ENCODE measurements around the gene SORL1.

The SORL1 gene

DNA sequence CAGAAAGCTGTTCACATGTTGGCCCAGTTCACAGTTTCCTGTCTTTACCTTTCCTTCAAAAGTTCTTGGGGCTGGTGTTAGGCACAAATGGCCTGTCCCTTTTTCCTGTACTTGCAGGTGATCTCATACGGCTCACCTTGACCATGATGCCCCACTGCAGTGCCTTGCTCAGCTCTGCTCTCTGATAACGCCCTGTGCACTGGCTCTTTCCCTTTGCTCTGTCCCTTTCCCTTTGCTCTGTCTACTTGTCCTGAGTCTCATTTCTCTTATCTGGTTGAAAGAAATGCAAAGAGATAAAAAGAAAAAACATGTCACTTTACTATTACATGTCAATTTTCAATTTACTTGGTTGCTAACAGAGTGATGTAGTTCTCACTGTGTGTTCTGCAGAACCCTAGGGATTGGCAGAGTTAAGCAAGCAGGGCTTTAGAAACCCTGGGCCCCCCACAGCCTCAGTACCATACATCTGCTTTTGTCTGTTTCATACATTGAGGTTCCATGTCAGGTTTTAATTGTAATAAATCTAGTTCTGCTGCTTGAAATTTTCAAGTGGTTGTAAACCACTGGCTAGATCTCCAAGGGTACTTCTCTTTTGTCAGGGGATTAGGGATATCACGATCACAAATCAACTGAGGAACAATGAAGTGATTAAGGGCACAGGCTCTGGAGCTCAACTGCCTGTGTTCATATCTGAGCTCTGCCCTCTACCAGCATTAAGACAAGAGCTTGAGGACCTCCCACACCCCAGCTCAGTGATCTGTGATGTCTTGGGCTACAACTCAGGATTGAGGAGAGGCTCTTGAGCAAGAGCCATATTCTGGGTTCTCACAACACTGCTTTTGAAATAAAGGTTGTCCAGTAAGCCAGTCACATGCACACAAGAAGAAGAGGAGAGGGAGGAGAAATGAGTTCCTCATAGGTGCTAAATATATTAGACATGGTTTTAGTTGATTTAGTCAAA lies 16.3 kb upstream of the SORL1 start:
- no peaks in the 10 kb centered on the region for H3K4me1 ChIP-seq

DNA sequence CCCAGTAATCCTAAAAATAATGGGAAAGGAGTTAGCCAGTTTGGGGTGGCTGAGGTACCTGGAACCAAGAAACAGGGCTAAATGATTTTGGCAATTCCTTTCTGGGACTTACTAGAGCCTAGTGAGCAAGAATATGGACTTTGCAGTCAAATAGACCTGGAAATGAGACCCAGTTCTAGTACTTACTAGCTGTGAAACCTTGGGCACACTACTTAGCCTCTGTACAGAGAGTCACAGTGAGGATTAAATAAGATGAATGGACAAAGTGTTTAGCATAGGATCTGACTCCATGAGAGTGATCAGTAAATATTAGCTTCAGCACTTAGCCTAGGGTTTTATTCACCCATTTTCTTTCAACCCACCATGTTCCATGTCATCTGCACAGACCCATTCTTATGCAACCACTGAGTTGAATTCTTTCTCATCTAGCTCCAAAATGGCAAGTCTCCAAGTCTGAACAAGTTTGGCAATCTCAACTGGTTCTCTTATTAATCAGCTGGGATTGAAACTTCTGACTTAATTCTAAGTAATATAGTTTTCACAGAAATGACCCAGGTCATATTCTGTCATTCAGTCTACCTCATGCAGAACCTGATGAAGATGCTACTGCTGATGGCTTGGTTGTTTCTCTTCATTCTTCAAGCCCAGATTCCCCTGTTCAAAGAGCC lies 15.0 kb upstream of the SORL1 start:
- no peaks in the 10 kb centered on the region for H3K4me1 ChIP-seq

More for the DNA sequence above, 16.3 kb upstream of the SORL1 start:
- Histone ChIP-seq H2AFZ (no peak overlapping the region), H3K9me3 (ENCODE audit: control insufficient read depth, low read length) (no peaks in the 10 kb centered on the region), H3K4me2 (ENCODE audit: low read length) (no peak overlapping the region), H3K4me3 (ENCODE audit: low read depth, low read length) (no peak overlapping the region), H3K36me3 (ENCODE audit: control insufficient read depth, insufficient read depth, low read length) (no peaks in the 10 kb centered on the region), H3K79me2 (no peaks in the 10 kb centered on the region), H3K27ac (no peak overlapping the region), H3K9ac (no peak overlapping the region), H3K27me3 (ENCODE audit: control insufficient read depth, insufficient read depth, low read length) (no peaks in the 10 kb centered on the region)
- TF ChIP-seq, protein P1, sequence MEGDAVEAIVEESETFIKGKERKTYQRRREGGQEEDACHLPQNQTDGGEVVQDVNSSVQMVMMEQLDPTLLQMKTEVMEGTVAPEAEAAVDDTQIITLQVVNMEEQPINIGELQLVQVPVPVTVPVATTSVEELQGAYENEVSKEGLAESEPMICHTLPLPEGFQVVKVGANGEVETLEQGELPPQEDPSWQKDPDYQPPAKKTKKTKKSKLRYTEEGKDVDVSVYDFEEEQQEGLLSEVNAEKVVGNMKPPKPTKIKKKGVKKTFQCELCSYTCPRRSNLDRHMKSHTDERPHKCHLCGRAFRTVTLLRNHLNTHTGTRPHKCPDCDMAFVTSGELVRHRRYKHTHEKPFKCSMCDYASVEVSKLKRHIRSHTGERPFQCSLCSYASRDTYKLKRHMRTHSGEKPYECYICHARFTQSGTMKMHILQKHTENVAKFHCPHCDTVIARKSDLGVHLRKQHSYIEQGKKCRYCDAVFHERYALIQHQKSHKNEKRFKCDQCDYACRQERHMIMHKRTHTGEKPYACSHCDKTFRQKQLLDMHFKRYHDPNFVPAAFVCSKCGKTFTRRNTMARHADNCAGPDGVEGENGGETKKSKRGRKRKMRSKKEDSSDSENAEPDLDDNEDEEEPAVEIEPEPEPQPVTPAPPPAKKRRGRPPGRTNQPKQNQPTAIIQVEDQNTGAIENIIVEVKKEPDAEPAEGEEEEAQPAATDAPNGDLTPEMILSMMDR (IDR thresholded peaks at IDR 0.05): no peak

DNA sequence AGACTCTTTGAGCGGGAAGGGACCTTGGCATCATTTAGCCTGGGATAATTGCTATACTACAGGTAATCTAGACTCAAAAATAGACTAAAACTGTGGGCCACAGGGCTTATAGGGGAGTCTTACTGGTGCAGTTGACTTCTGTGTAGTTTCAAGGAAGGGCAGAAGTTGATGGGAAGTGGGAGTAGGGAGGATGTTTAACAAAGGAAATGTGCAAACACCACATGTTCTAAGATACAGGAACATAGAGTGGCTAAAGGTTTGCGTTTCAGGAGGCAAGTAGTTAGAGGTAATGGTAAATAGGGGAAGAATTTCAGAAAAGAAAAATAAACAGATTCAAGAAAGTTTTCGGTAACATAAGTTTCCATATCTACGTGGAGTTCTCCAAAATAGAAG lies 14.4 kb upstream of the SORL1 start:
- H3K4me1 ChIP-seq: no peaks in the 10 kb centered on the region
- H3K4me2 ChIP-seq (ENCODE audit: low read length): no peak overlapping the region
- H3K9me3 ChIP-seq (ENCODE audit: control insufficient read depth, low read length): no peaks in the 10 kb centered on the region
- no peak overlapping the region for H2AFZ ChIP-seq
- H3K79me2 ChIP-seq: no peaks in the 10 kb centered on the region
- H3K36me3 ChIP-seq (ENCODE audit: control insufficient read depth, insufficient read depth, low read length): no peaks in the 10 kb centered on the region
- H3K27me3 ChIP-seq (ENCODE audit: control insufficient read depth, insufficient read depth, low read length): no peaks in the 10 kb centered on the region
- no peak overlapping the region for H3K4me3 ChIP-seq (ENCODE audit: low read depth, low read length)
- no peak overlapping the region for H3K9ac ChIP-seq
- TF ChIP-seq, protein P1 (IDR thresholded peaks at IDR 0.05): no peak
- H3K27ac ChIP-seq: no peak overlapping the region

More for the DNA sequence above, 15.0 kb upstream of the SORL1 start:
- Histone ChIP-seq H3K27ac (no peak overlapping the region), H3K9ac (no peak overlapping the region), H3K4me2 (ENCODE audit: low read length) (no peak overlapping the region), H3K36me3 (ENCODE audit: control insufficient read depth, insufficient read depth, low read length) (no peaks in the 10 kb centered on the region), H3K27me3 (ENCODE audit: control insufficient read depth, insufficient read depth, low read length) (no peaks in the 10 kb centered on the region), H3K79me2 (no peaks in the 10 kb centered on the region), H2AFZ (no peak overlapping the region), H3K9me3 (ENCODE audit: control insufficient read depth, low read length) (no peaks in the 10 kb centered on the region), H3K4me3 (ENCODE audit: low read depth, low read length) (no peak overlapping the region)
- TF ChIP-seq, protein P1 (IDR thresholded peaks at IDR 0.05): no peak

DNA sequence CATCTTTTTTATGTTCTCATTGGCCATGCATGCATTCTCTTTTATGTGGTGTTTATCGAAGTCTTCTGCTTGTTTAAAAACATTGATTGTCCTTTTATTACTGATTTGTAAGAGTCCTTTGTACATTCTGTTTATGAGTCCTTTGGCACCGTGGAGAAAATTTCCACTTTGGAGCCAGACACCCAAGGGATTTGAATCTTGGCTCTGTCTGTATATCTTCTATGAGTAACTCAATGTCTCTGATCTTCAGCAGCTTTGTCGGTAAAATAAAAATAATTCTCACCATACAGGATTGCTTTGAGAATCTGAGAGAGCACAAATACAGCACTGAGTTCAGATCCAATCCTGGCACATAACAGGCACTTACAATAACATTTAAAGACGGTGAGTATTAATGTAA lies 12.8 kb upstream of the SORL1 start:
- TF ChIP-seq, protein P1 (IDR thresholded peaks at IDR 0.05): no peak
- H3K4me2 ChIP-seq (ENCODE audit: low read length): no peak overlapping the region
- no peaks in the 10 kb centered on the region for H3K4me1 ChIP-seq
- no peaks in the 10 kb centered on the region for H3K27me3 ChIP-seq (ENCODE audit: control insufficient read depth, insufficient read depth, low read length)
- H3K9me3 ChIP-seq (ENCODE audit: control insufficient read depth, low read length): no peaks in the 10 kb centered on the region
- no peak overlapping the region for H3K27ac ChIP-seq
- no peak overlapping the region for H3K9ac ChIP-seq
- no peaks in the 10 kb centered on the region for H3K79me2 ChIP-seq
- no peak overlapping the region for H3K4me3 ChIP-seq (ENCODE audit: low read depth, low read length)
- H3K36me3 ChIP-seq (ENCODE audit: control insufficient read depth, insufficient read depth, low read length): no peaks in the 10 kb centered on the region
- no peak overlapping the region for H2AFZ ChIP-seq
